ENCODE data around the gene LMNTD2.

The LMNTD2 gene

DNA sequence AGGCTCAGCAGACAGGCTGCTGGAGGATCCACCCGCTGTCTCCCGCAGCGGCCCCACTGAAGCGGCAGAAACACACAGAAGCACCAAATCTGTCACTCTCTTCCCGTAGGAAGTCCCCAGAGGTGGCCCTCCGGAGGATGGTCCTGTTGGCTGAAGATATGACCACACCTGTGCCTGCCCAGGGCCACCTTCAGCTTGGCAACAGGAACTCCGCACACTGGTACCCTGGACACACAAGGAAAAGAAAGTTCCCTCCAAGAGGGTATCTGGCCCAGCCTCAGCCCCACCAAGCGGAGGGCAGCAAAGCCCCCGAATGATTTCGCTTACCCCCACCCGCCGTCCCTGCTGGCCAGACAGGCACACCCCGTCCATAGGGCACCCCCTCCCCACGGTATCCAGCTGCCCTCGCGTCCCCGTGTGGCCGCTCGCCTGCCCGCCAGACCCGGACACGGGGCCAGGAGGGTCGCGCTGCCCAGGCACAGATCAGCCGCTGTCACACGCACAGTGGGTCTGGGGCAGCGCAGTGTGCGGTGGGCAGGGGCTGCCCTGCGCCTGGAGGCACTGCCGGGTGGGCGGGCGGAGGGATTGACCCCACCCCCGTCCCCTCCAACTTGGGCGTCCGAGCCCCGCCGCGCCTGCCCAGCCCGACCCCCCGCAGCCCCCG, 7.2 kb upstream of the LMNTD2 start:
- no peak for DNase-seq

DNA sequence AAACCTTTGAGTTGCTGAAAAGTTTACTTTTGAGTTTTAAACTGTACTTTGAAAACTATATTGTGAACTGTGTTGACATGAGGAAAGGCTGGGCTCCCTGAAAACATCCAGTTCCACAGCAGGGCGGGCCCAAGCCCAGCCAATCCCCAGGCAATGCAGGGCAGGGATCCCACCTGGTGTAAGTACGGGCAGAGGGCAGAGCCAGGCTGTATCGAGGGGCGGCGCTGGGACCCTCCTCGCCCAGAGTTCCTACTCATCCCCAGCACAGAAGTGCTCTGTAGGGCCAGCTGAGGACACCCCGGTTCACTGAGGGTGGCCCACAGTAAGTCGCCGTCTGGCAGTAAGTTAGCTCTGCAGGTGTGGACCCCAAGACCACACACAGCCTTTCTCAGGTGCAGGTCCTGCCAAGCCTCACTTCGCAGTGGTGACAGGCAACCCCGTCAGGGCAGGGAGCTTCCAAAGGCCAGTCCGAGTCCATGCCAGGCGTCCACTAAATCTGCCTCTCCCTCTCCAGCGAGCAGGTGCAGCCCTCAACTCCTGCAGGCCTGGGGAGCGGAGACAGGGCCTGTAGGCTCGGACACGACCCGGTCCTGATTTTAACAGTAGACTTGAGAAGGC, 6.6 kb upstream of the LMNTD2 start:
- DNase-seq = no peak

DNA sequence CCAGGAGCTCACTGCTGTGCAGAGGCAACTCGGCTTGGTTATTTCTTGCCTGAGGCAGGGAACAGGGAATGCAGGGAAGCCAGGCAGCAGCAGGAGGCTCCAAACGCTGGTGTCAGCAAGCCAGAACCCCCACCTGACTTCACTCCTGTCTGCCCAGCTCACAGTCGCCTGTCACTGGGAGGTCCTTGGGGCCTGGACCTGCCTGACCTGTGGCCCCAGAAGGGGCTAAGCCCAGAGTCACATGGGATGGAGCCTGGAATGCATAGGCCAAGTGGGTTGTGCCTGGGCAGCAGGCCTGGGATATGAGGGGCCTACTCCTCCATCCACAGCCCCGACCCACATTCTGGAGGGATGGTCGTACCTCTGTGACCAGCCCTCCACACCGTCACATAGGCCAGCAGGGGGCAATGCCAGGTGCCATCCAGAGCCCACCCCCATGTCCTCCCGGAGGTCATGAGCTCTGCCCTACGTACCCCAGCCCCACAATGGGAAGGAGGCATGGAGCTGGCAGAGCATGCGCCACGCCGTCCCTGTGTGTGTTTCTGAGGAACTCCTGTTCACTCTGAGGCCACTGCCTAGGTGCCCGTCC, 5.5 kb upstream of the LMNTD2 start:
- no peak for DNase-seq

DNA sequence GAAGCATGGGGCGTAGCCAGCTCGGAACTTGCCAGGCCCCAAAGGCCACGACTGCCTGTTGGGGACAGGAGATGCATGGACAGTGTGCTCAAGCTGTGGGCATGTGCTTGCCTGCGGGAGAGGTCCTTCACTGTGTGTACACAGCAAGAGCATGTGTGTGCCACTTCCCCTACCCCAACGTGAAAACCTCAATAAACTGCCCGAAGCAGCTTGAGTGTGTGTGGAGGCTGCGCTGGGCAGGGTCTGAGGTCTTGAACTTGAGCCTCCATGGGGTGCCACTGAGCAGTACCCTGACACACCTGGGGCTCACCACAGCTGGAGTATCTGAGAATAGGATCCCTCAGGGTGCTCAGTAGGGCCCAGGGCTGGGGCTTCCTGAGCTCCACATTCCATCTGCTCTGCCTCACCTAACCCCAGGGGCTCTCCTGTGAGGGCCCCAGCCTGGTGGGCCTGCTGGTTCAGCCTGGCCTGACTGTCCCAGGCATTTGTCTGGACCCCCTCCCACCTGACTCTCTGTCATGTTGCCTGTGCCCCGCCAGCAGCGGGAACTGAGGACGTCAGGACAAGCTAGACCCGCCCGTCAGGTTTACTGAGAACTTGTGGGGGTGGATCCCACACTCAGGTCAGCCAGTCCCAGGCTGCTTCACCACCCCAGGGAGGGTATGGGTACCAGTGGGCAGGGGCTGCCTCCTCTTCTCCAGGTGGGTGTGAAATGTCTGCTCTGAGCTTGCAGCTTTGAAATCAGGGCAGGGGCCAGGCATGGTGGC, 3.5 kb upstream of the LMNTD2 start:
- no peak for DNase-seq

DNA sequence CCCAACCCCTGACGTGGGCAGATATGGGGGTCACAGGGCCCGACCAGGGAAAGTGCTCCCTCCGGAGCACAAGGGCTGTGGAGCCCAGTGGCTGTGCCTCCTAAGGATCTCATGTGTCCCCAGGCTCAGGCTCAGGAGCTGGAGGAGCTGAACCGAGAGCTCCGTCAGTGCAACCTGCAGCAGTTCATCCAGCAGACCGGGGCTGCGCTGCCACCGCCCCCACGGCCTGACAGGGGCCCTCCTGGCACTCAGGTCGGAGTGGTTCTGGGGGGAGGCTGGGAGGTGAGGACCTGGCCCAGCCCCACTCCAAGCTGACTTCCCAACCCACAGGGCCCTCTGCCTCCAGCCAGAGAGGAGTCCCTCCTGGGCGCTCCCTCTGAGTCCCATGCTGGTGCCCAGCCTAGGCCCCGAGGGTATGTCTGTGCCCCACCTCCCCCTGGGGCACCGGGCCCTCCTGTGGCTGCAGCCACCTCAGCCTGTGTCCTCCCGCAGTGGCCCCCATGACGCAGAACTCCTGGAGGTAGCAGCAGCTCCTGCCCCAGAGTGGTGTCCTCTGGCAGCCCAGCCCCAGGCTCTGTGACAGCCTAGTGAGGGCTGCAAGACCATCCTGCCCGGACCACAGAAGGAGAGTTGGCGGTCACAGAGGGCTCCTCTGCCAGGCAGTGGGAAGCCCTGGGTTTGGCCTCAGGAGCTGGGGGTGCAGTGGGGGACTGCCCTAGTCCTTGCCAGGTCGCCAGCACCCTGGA, 2.7 kb upstream of the LMNTD2 start:
- DNase-seq = no peak

DNA sequence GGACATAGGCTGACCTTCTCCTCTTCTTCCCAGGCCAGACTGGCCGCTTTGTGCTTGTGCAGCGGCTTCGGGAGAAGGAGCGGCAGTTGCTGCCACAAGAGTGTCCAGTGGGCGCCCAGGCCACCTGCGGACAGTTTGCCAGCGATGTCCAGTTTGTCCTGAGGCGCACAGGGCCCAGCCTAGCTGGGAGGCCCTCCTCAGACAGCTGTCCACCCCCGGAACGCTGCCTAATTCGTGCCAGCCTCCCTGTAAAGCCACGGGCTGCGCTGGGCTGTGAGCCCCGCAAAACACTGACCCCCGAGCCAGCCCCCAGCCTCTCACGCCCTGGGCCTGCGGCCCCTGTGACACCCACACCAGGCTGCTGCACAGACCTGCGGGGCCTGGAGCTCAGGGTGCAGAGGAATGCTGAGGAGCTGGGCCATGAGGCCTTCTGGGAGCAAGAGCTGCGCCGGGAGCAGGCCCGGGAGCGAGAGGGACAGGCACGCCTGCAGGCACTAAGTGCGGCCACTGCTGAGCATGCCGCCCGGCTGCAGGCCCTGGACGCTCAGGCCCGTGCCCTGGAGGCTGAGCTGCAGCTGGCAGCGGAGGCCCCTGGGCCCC, 1.6 kb upstream of the LMNTD2 start:
- no peak for DNase-seq

DNA sequence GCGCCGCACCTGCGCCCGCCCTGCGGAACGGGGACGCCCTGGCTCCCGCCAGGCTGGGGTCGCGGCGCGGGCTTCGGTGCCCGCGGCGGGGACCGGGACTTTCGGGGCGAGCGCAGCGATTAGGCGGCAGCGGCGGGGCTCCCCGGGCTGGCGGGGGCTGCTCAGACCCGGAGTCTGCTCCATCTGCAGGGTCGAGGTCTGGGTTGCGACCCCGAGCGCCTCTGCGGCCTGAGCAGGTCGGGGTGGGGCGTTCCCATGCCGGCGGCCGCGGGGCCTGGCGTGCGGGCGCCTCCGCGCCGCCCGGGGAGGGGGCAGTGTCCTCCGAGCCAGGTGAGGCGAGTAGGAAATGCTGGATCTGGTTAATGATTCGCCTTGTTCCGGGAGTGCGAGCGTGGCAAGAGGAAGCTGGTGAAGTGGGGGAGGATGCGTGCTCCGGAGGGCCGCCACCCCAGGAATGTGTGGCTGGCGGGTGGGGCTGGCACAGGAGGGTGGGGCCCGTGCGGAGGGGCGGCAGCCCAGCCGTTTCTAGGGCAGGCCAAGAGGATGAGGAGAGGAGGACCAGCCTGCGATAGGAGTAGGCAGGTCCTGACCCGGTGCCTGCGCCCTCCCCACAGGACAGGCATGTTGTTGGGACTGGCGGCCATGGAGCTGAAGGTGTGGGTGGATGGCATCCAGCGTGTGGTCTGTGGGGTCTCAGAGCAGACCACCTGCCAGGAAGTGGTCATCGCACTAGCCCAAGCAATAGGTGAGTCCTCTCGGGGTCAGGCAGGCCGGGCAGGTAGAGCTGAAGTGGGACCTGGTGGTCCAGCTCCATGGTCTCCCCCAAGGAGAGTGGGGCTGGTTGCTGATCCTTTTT, 838 bp upstream of the LMNTD2 start:
- no peak for DNase-seq

DNA sequence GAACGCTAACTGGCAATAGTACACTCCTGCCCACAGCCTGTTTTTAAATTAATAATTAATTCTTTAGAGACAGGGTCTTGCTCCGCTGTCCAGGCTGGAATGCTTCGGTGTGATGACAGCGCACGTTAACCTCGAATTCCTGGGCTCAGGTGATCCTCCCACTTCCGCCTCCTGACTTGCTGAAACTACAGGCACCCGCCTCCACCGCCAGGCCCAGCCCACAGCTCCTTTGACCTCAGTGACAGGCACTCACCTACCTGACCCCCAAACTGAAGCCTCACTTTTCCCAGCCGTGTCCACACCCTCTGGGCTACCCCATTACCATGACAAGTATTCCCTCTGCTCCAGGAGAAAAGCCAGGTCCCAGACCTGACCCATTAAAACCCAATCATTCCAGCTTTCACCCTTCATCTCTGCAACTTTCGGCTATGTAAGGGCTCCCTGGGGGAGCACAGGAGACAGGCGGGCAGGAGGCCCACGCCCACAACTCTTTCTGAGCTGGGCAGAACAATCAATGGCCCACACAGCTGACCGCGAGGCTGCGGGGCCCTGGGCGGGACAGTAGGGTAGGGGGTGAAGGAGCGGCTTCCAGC, 730 bp downstream of the LMNTD2 start:
- no peak for DNase-seq

DNA sequence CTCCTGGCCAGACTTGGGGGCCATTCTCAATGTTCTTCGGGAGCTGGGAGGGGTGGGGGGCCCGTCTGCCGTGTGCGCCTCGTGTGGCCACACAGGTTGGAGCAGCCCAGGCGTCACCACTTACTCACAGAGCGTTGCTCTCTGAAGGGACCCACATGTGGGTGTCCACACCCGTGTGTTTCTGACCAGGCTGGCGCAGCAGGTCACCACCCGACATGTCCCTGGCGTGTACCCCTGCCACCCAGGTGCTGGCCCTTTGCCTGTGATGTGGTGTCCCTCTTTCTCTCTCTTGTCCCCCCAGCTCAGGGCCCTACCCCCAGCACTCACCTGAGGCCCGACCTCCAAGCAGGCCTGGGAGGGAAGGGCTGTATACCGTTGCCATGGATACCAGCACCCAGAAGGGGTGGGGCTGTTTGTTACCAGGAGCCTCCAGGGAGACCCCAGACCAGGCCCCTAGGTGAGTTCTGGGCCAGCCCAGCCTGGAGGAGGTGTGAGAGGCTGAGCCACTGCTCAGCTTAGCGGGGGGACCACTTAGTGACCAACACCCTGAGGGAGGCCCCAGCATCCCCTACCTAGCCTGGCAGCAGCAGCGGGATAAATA, 1.4 kb downstream of the LMNTD2 start:
- no peak for DNase-seq

DNA sequence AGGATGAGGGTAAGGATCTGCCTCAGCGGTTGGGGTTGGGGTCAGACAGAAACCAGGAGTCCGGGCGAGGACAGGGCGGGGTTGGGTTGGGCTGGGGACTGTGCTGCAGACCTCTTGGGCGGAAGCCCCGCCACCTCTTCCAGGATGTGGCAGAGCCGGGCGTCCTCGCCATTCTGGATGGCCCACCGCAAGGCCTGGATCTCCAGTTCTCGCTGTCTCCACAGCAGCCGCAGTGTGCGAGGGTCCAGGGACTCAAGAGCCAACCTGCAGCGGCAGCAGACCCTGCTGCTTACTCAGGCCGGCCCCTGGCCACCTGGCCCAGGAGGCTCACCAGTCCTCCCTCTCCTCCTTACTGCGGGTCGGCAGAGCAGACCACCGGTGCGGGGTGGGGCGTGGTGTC, 2.0 kb downstream of the LMNTD2 start:
- DNase-seq = no peak

DNA sequence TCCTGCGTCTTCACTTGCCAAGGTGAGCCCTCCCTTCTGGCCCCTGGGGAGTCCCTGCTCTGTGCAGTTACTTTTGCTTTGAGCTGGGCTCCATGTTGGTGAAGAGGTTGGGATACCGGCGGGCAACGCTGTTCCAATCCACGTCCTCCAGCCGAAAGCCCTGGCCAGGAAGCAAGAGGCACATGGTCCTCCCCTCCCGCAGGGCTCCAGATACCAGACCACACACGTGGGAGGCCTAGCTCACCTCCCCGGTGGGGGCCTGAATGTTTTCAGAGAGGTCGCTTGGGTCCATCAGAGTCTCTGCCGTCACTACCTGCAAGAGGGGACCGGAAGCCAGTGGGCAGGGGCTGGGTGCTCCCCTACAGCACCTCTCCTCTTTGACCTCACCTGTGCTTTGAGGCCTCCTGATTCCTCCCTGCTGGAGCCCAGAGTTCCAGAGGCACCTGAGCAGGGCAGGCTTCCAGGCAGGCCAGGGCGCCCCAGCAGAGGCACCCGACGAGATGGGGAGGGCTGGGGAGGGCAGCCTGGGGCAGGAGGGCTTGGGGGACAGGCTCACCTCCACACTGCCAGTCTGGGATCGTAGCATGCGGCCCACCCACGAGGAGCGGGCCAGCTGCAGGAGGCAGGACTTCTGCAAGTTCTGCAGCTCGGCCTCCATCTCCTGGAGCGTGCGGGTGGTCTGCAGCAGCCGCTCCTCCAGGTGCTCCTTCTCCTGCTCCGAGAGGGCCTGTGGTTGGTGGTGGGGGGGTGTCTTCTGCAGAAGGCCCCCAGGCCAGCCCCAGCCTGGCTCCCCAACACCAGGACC, 3.0 kb downstream of the LMNTD2 start:
- DNase-seq = no peak

DNA sequence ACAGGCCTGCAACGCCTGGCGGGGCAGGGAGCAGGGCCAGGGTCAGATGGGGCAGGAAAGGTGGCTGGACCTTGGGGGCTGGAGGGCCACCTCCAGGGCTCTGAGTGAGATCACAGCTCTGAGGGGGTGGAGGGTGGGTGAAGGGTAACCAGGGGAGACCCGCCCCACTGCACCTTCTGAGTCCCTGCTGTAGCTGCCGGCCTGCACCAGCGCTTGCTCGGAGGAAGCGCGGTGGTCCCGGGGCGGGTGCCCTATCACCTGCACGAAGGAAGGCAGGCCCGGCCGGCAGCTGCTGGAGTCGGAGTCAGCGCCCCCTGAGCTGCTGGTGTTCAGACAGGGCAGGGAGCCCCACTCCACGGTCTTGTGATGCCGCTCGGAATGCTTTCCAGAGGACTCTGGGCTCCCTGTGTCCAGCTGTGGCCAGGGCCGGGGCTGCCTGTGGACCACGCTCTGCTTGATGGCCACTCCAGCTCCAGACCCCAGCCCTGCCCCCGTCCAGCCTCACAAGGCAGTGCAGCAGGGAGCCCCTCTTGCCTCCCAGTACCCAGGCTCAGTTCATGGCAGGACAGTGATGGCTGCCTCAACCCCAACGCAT, 3.8 kb downstream of the LMNTD2 start:
- no peak for DNase-seq

DNA sequence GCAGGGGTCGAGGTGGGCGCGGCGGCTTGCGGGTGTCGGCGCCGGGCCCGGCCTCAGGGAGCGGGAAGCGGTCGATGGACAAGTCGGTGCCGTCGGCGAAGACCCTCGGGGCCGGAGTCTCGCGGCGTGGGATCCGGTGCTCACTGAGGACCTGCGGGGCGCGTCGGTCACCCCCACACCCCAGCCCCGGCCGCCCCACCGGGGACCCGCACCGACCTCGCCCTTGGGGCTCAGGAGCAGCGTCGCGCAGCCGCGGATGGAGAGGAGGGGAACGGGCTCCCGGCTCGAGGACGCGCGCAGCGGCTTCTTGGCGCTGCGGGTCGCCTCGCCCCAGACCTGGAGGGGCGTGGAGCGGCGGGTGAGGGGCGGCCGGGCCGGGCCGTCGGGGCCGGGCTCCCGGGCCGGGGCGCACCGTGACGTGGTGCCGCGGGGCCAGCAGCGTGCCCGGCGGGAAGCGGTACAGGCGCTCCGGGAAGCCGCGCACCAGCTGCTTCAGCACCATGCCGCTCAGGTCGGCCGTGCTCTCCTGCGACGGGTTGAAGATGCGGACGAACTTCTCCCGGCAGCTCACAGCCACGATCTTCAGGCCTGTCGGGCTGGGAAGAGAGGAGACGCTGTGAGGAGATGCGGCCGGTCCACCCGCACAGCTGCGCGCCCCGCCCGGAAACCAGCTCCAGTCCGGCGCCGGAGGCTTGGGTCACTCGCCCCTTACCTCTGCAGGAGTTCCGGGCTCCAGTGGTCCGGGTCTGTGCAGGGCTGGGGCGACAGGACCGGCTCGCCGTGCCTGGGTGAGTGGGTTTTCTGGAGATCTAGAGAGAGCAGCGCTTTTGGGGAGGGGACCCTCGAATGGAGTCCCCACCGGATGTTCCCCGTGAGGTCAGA, 4.5 kb downstream of the LMNTD2 start:
- DNase-seq = no peak

DNA sequence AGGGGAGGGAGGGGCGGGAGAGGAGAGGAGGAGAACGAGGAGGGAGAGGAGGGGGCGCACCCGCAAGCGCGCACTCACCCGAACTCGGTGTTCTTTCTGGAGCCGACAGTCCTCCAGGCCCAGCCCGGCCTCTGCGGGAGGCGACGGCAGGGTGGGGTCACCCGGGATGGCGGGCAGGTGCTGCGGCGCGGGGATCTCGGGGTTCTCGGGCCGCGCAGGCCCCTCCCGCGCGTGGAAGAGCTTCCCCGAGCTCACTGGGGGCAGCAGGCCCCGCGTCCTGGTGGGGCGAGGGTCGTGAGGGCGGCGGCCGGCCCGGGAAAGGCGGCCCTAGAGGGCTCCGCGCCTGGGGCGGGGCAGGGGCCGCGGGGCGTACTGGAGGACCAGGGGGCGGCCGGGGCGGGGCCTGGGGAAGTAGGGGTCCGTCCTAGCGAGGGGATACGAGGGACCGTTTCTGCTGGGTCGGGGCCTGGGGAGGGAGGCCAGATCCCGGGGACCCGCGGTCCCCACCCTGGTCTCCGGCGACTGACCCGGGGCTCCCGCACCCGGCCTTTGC, 5.2 kb downstream of the LMNTD2 start:
- DNase-seq = no peak

DNA sequence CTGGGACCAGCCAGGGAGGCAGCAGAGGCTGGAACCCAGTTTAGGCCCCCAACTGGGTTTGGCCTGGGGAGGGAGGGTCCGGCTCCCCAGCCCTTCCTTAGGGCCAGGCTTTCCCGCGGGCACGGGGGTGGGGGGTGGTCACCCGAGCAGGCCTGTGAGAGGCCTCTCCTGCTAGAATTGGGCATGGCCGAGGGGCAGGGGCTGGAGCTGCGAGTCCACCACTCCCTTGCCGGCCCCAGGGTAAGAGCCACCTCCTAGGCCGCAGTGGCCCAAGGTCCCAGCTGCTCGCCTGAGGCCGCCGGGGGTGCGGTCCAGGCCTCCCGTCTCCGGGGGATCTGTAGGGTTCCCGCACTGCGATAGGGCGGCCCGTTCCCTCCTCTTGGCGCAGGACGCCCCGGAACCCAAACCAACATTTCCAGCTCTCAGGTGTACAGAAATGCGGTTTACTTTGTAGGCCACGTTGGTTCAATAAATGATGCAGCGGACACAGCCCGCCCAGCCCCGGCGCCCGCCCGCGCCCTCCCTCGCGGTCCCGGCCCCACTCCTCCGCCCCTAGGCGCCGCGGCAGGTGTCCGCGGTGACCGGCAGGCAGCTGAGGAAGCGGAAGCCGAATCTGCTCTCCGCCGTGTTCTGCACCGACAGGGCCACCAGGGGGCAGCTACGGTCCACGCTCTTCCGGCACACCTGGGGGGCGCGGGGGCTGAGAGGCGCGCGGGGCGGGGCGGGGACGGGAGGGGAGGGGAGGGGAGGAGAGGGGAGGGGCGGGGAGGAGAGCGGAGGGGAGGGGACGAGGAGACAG, 5.9 kb downstream of the LMNTD2 start:
- no peak for DNase-seq

DNA sequence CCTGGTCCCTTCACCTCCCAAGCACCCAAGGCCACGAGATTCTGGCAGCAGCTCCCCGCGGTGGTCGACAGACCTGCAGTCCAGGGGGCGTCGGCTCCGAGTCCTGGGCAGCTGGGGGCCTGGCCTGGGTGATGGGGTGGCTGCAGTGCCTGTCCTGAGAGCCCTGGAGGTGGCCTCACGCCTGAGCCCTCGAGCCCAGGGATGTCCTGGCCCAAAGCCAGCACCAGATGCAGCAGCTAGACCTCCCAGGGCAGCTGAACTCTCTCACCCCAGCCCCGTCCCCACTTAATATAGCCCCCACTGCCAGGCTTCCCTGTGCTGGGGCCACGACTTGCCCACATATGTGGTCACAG, 6.6 kb downstream of the LMNTD2 start:
- DNase-seq = no peak
